HG02938 (cell line): ENCODE measurements around the gene RTN4.

Source experiments
- ATAC-seq: cut with Tn5 transposase; IDR thresholded peaks from one replicate; pipeline ENCODE4 v1.9.1; 2021; ENCODE audit warnings: mild to moderate bottlenecking, moderate library complexity; ENCODE audit not compliant: unreplicated experiment

The RTN4 gene

DNA sequence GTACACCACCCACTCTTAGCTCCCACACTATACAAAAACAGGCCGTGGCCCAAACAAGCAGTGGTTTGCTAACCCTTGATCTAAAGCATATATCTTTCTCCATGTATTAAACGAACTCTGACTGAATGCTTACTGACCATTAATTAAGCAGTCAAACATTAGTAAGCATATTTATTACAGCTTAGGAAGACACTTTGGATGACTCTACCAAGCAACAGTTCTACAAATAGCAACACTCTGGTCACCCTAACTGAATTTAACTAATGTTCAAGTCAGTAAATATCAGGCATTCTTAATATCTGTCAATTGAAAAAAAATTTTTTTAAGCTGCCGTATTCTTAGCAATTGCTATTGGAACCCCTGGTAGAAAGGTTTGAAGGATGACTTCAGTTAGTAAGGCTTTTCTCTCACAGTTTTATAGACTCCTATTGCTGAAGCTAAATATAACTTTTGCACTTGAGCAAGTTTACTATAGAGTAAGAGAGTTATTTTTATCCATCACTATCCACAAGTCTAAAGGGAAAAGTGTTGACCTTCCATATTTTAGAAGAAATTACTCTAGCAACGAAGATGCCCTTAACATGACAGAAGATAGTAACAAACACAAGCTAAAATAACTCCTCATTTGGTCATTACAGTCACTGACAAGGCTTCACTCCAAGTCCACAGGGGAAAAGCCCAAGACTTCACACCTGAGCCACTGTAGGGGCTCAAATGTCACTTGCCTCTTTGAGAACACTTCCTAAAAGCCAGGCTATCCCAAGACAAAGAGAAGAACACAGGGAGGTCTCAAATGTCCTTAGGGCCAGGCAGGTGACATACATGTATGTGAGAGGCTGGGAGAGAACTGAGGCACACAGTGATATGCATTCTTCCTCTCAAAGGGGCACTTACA is 74.4 kb downstream of the RTN4 start:
- no peak for ATAC-seq

DNA sequence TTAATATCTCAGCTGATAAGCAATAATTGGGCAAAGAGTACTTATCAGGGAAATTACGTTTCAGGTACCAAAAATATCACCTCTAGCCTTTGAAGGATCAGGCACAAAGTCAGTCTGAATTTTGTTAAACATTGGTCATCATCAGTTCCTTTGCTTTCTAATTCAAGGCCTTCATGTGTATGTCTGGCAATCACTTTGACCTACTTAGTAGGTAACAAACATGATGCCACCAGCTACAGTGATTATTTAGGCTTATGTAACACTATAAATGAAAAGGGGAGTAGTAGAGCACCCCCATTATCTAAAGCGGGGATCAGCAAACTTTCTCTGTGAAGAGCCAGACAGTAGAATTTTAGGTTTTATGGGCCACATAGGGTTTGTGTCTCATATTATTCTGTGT is 75.1 kb downstream of the RTN4 start:
- ATAC-seq = no peak

DNA sequence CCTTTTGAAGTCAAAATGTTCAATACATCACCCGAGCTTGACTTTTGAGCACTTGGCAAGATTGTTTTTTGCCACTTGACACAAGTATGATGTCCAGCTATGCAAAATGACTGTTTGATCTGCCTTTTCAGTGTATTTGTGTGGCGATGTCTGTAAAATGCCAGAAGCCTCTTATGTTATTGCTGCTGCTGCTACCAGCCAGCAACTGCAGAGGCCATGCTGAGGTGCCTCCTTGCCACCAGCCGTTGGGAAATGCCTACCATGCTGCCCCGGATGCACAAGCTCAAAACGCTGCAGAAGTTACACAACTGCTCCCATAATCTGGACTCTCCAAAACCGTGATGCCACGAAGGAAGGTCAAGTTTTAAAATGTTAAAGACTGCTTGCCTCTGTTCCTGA is 80.3 kb downstream of the RTN4 start:
- no peak for ATAC-seq

DNA sequence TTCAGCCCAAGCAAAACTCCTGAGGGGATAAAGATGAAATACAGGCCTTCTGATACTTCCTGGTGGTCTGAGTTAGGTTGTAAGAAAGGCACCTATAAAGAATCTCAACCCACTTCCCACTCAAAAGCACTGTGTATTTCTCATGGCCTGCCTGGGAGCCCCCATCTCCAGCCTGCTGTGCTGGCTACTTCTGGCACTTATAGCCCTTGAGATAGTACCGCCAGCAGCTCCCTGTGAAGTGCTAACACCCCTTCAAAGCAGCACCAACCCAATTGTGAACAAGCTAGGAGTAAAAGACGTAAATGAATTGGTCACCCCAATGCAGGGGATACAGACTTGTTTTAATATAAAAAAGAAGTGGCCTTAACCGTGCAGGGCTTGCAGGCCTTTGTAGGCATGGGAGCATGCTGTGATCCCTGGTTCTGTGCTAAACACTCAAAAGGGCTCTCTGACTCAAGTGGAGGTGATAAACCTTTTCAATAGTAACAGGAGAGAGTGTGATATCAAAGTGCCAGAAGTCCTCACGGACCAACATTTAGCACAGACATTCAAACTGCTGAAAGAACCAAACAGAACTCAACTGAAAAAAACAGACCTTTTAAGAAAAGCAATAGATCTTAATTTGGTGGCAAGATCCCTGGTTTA is 80.8 kb downstream of the RTN4 start:
- ATAC-seq = no peak

DNA sequence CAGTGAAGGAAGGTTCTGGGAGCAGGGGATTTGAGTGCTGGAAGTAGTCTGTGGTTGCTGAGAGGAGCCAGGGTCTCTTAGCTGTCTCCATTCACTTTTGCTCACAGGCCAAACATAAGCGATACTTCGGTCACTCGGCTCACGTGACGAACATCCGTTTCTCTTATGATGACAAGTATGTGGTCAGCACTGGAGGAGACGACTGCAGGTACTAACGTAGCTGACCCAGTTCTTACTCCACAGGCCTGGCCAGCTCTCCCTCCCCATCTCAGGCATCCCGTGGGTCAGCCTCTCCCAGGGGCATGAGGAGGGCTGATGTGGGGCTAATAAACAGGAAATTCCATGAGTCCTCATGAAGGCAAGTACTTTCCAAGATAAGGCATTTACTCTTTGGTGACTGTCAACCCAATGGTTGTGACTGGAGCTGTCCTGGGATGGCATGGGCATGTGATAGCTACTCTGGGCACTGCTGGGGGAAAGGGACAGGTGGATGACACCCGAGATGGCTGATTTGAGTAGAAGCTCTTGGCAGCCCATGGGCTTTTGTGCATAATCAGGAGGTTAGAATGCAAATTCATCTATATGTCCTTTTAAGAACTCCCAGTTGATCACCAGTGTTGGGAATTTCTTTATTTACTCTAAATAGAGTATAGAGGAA is 81.6 kb downstream of the RTN4 start:
- ATAC-seq = no peak

DNA sequence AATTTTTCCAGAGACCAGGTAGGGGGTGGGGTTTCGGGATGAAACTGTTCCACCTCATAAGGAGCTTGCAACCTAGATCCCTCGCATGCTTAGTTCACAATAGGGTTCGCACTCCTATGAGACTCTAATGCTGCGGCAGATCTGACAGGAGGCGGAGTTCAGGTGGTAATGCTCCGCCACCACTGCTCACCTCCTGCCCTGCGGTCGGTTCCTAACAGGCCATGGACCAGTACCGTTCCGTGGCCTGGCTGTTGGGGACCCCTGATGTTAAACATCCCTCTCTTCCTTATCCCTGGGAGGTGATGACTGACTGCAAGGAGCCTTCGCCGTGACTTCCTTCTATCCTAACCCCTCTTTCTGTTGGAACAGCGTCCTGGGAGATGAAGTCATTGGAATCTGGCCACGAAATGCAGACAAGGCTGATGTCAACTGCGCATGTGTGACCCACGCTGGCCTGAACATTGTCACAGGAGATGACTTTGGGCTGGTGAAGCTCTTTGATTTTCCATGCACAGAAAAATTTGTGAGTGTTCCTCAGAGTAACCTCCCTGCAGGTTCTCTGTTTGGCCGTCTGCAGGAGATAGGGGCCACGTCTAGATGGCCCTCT is 82.4 kb downstream of the RTN4 start:
- ATAC-seq = no peak

DNA sequence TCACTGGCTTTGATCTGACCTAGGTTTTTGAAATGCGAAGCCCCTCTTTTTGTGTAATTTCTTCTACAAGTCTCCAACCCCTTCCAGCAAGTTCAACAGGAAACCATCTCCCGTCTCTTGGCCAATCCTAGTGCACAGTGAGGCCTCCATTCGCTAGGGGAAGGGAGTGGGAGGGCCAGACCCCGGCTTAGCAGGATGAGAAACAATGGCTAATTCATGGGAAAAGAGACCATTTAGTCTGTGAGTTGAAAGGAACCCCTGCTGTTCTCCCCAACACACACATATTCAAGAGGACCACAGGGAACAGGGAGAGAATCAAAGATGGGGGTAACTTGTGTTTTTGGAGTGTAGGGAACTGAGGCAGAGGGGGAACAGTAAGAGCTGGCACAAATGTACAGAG is 83.0 kb downstream of the RTN4 start:
- ATAC-seq = no peak

DNA sequence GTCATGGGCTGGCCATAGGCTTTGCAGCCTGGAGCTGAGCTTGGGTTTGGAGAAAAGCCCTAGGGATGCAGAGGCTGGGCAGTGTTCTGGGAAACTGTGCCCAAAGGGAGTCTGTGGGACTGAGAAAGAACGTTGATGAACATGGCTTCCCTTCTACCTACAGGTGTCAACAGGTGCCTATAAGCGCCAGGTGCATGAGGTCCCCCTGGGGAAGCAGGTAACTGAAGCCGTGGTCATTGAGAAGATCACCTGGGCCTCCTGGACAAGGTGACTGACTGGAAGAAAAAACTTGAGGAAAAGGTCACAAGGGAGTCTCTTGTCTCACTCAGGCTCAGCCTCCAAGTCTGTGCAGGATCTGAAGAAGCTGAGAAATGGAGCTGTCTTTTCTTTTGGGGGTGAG is 83.4 kb downstream of the RTN4 start:
- ATAC-seq = no peak

DNA sequence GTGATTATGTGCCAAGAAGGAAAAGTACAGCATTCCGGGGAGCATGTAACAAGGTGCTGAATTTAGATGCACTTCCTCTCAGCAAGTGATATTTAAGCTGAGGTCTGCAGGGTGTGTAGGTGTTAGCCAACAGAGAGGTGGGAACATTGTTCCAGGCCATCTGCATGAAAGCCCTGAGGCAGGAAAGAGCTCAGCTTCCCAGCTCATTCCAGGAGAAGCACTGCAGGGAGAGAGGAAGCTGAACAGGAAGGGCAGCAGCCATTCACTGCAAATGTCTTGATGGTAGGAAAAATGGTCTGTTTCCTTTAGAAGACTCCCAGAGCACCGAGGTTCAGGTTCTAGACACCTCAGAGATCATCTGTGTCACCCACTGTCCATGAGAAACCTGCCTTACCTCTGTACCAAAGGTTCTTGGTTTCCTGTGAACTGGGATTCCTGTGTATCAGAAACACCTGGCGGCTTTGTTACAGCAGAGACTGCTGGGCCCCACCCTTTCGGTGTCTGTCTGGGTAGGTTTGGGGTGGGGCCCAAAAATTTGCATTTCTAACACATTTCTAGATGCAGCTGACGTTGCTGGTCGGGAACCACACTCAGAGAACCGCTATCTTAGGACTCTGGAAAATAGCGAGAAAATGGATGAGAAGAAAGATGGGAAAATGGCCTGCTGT is 84.0 kb downstream of the RTN4 start:
- no peak for ATAC-seq

DNA sequence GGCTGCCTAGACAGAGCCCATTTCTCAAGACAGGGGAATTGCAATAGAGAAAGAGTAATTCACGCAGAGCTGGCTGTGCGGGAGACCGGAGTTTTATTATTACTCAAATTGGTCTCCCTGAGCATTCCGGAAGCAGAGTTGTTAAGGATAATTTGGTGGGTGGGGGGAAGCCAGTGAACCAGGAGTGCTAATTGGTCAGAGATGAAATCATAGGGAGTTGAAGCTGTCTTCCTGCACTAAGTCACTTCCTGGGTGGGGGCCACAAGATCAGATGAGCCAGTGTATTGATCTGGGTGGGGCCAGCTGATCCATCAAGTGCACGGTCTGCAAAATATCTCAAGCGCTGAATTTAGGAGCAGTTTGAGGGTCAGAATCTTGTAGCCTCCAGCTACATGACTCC is 84.8 kb downstream of the RTN4 start:
- ATAC-seq = no peak

DNA sequence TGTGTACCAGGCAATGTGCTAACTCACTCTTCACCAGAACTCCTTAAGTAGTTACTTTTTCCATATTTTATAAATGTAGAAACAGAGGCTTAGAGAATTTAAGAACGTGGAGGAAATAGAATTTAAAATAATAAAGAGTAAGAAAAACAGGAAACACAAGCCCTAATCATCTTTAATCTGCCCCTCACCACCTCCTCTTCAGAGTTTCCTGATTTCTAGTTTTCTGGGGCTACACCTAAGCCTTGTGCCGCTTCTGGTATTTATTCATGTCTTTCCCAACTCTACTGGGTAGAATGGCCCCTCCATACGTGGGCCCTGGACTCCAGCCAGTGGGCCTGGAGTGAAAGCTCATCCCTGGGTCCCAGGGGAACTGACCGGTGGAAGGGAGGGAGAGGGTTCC is 85.4 kb downstream of the RTN4 start:
- no peak for ATAC-seq

DNA sequence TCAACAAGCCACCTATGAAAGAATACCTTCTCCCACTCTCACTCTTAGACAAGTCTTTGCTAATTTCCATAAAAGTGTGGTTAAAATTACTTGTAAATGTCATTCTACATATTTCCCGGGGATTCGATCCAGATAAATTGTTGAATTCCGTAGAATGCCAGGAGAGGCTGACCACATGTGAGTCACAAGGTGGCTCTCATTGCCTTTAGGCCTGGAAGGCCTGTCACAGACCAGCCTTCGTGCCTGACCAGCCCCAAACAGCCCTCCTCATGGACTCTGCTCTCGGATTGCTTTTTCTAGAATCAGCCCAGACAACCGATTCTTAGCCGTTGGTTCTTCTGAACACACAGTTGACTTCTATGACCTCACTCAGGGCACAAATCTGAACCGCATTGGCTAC is 86.0 kb downstream of the RTN4 start:
- ATAC-seq = no peak

DNA sequence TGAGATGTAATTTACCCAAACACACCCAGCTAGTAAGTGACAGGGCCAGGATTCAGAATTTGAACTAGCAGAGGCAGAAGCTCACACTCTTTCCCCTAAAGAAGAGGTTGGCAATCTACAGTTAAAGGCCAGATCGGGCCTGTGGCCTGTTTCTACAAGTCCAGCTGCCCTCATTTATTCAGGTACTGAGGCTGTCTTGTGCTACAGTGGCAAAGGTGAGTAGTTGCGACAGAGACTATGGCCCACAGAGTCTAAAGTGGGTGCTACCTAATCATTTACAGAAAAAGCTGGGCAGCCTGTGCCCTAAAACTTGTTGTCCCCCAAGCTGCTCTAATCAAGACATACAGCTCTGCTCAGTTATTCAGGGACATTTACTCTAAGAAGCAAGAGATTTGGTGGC is 86.8 kb downstream of the RTN4 start:
- no peak for ATAC-seq

DNA sequence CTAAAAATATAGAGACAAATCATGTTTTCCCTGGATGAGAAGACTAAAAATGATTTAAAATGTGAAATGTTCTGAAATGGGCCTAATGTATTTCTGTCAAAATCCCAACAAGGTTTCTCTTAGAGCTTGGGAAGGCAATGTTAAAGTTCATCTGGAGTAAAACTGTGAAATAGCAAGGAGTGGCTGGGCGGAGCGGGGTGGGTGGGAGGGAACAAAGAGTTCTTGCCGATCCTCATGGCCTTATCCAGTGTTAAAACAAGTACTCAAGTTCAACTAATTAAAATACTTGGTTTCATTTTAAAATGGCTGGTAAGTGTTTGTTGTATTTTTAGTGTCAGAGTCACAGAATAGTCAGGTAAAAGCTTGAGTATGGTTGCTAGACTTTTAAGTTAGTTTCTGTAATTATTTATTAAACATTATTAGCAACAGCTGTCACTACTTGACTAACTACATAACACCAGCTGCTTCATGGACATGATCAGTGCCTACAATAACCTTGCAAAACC is 87.3 kb downstream of the RTN4 start:
- no peak for ATAC-seq

DNA sequence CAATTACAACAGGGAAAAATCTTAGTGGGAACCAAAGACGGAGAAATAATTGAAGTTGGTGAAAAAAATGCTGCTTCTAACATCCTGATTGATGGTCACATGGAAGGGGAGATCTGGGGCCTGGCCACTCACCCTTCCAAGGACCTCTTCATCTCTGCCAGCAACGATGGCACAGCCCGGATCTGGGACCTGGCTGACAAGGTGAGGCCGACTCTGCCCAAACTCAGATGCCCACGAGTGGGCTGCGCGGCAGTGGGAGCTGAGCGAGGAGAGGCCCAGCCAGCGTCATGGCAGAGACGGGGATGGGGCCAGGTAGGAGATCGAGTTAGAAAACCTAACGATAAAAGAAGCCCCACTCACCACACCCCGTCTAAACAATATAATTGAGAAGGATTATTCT is 87.7 kb downstream of the RTN4 start:
- no peak for ATAC-seq

DNA sequence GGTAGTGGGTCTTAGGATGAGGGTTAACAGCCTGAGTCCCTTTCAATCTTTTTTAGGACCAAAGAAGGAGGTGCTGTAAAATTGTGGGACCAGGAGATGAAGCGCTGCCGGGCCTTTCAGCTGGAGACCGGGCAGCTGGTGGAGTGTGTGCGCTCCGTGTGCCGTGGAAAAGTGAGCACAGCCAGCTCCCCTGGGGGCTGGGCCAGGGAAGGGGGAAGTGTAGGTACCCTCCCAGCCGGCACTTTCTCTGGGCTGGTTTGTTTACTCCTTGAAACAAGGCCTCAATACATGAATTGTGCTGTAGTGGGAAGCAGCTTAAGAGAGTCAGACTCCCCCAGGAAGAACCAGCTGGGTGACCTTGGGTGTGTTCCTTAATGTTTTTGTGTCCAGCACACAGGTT is 90.1 kb downstream of the RTN4 start:
- no peak for ATAC-seq

DNA sequence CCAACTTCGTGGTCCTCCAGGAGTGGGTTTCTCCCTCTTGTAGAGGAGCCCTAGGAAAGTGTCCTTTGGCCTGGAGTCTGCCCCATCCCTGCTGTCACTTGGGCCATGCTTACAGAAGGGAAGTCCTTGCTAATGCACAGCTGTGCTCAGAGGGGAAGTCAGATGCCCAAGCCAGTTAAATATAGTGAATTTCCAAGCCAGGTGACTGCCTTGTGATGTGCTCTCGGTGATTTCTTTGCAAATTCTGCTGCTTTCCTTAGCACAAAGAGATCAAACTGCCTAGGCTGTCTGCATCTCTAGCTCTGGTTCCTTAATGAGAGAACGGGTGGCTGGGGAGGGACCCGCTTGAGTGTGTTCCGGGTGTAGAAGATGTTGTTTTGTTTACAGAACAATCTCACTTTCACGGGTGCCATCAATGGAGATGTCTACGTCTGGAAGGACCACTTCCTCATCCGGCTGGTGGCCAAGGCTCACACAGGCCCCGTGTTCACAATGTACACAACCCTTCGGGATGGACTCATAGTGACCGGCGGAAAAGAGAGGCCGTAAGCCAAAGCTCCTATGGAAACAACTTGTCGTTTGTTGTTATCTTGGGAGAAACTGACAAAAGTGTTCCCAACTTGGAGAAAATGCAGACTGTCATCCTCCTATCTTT is 91.4 kb downstream of the RTN4 start:
- no peak for ATAC-seq

DNA sequence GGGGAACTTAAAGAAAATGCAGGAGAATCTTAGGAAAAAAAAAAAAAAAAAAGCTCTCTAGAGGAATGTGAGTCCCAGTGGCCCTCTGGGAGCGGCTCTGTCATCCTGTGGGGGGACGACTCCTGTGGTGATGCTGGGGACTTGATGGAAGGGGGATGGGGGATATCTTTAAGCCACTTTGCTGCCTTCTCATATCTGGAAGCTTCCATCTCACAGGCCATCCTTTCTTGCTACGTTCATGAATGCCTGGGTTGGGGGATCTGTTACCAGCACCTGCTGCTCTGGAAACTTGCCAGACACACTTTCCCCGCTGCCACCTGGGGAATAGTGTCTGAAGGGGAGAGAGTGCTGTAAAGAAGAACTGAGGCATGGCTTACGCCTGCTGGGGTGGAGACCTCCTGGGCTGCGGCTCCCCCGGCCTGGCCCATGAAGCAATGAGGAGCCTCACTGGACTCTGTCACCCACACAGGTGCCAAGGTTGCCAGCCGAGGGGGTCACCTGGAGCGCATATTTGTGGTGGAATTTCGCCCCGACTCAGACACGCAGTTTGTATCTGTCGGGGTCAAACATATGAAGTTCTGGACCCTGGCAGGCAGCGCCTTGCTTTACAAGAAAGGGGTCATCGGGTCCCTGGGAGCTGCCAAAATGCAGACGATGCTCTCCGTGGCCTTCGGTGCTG is 92.8 kb downstream of the RTN4 start:
- no peak for ATAC-seq

DNA sequence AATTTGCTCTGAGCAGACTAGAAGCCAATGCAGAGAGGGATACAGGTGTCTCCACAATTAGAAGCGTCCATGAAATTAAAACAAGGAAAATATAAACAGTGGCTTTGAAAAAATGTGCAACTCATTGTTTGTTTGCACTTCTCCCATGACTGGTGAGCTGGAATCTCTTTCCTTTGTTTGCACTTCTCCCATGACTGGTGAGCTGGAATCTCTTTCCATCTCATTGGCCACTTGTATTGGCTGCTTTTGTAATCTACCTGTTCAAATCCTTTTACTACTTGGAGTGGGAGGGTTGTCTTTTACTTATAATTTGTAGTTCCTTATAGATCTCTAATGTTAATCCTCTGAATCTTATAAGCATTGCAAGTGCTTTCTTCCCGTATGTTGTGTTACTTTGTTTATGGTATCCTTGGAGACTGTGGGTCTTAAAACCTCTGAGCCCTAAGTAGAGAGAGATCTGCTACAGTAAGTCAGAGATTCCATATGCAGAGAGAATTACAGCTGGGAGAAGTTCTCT is 94.1 kb downstream of the RTN4 start:
- no peak for ATAC-seq
